Muscle of leg (tissue), 11 donors: Measurements from ENCODE around the gene CCDC61. TPM values are rescaled to one million over a fixed set of nuclear protein-coding genes. Genes with fewer than 3 reads are reported as not detected.

Experiments
- DNase-seq: peaks from one replicate; pipeline ENCODE4 v3.0.0; 2013
- H3K27ac ChIP-seq: one replicate; pipeline ENCODE4 v1.5.1; 2013; ENCODE audit warnings: mild to moderate bottlenecking, low read length, control low read depth
- H3K27me3 ChIP-seq: one replicate; pipeline ENCODE4 v1.6.1; 2013; ENCODE audit warnings: low read length; ENCODE audit not compliant: control insufficient read depth, insufficient read depth
- H3K36me3 ChIP-seq: one replicate; pipeline ENCODE4 v1.6.1; 2013; ENCODE audit warnings: low read length; ENCODE audit not compliant: control insufficient read depth, insufficient read depth
- H3K4me1 ChIP-seq: one replicate; pipeline ENCODE4 v1.6.1; 2013; ENCODE audit warnings: low read length; ENCODE audit not compliant: control insufficient read depth, insufficient read depth
- H3K4me3 ChIP-seq: one replicate; pipeline ENCODE4 v1.5.1; 2013; ENCODE audit warnings: low read length, control low read depth
- H3K9me3 ChIP-seq: replicated peaks from 2 replicates; pipeline ENCODE4 v1.6.1; 2013; ENCODE audit warnings: low read depth, low read length; ENCODE audit not compliant: control insufficient read depth
- WGBS: methylation state at CpG from one replicate; pipeline ENCODE4 v1.1.5; 2013; ENCODE audit warnings: missing lambda C conversion rate; ENCODE audit not compliant: insufficient coverage; 5-methylcytosine and 5-hydroxymethylcytosine counted together
- polyA plus RNA-seq, 8 donors: library from polyadenylated mRNA; unstranded; fragments of 120-200 nt; gene quantifications; one replicate each; pipeline versions ENCODE4 v1.2.1 to v1.2.3, GENCODE V29; 2013; ENCODE audit warnings: inconsistent platforms in 1 of 8, low replicate concordance in 1 of 8; ENCODE audit not compliant: insufficient read length in 8 of 8, insufficient read depth in 1 of 8
- total RNA-seq: library from RNA; stranded (reverse); fragments of 120-200 nt; gene quantifications from one replicate; pipeline ENCODE4 v1.2.4, GENCODE V29; 2013

CCDC61 gene
- total and polyA plus RNA-seq, 9 donors = 6.1 to 9.0 (median 6.8) TPM

GRCh38 chr19:46022061-46022430 lies 26.8 kb downstream of the CCDC61 start:
- Histone ChIP-seq H3K27me3 (peaks cover 26% of the 10 kb centered on the region), H3K4me3 (no peak overlapping the region), H3K4me1 (peaks cover under 1% of the 10 kb centered on the region), H3K27ac (no peak overlapping the region), H3K9me3 (no peaks in the 10 kb centered on the region), H3K36me3 (peaks cover 7% of the 10 kb centered on the region)
- WGBS = 40% methylated on average over 9 of the region's 12 CpGs
- DNase-seq = no peak

DNA sequence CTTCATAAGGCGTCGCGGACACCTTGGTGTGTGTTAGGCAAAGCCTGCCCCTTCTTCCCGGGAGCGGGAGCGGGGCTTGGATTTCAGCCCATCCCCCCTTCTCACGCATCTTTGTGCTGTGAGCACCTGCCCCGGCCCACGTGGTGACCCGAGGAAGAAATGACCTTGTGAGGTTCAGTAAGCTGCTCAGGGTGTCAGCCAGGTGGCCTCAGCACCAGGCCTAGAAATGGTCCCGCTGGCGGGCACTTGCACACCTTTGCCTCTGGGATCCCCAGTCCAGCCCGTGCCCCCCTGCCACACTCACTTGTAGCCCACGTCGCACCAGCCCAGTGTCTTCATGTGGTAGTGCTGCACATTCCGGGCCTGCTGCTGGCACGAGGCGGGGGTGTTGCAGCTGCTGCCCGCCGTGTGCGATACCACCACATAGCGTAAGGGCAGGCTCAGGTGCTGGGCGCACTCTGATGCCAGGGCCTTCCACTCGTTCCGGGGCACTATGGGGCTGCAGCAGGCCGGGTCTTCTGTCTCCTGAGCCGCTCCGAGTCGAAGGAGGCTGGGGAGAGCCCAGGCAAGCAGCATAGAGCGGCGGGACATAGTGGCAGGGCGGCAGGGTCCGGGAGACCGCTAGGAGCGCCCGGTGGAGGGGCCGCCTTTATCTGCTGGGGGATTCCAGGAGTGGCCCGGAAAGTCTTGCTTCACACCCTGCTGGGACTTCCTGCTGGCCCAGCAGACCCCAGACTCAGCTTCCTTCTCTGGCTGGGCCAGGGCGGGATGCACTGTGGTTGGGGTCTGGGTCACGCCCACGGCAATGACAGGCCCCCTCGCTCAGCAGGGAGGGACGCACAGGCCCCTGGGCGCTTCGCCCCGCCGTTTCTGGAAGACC lies 27.4 kb downstream of the CCDC61 start, which contains the start of gene PGLYRP1:
Gene PGLYRP1 (minus strand): TSS at position 623 of the 880 bp plus-strand sequence. CDS start 32 bp downstream, at position 591.
- Histone ChIP-seq H3K9me3 (no peaks in the 10 kb centered on the region), H3K4me3 (no peak within 1 kb of the TSS), H3K27me3 (peaks cover 26% of the 10 kb centered on the region), H3K4me1 (no peaks in the 10 kb centered on the region), H3K27ac (no peak within 1 kb of the TSS), H3K36me3 (peaks cover 5% of the 10 kb centered on the region)
- no peak for DNase-seq
- WGBS = 28% methylated on average over 43 of the region's 47 CpGs

- 47% methylated on average over 8 of the region's 11 CpGs for WGBS
- H3K27me3 ChIP-seq = peaks cover 26% of the 10 kb centered on the region
- H3K4me3 ChIP-seq = no peak overlapping the region
- H3K9me3 ChIP-seq = no peaks in the 10 kb centered on the region
- no peaks in the 10 kb centered on the region for H3K4me1 ChIP-seq
- no peak overlapping the region for H3K27ac ChIP-seq
- no peak for DNase-seq
- H3K36me3 ChIP-seq = peaks cover 3% of the 10 kb centered on the region
Measured at GRCh38 chr19:46023311-46023779, 28.1 kb downstream of the CCDC61 start.

GRCh38 chr19:46025835-46026234 lies 30.6 kb downstream of the CCDC61 start:
- peaks cover 26% of the 10 kb centered on the region for H3K27me3 ChIP-seq
- H3K9me3 ChIP-seq = no peaks in the 10 kb centered on the region
- DNase-seq = no peak
- peaks cover 5% of the 10 kb centered on the region for H3K4me1 ChIP-seq
- WGBS = 40% methylated on average over 1 of the region's 3 CpGs
- H3K36me3 ChIP-seq = no peaks in the 10 kb centered on the region
- no peak overlapping the region for H3K4me3 ChIP-seq
- no peak overlapping the region for H3K27ac ChIP-seq

DNA sequence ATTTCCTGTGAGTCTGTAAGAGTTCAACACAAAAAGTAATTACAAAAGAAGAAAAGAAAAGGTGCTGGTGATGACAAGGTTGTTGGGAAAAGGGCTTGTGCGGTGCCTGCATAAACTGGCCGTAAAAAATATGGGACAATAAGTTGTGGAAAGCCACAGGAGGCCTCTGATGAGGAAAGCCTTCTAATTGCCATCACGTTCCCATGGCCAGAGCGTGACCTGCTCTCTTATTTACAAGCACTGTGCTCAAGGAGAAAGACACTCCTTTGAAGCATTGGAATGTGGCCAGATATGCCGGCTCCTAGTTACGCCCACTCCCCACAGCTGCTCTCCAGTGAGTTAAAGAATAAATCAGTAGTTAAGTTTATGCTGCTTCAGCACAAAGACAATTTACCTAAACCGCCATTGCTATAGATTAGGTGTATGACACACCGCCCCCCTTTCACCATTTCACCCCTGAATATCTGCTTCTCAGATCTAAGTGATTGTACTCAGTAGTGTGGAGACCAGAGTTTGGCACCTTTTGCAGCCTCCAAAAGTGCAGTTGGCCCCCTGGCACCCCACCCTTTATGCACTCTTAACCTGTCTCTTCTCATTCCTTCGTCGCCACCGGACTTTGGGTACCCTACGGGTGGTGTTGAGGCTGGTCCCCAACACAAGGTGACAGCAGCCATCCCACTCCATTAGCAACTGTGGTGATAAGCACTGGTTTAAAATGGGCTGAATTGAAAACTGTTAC lies 35.7 kb downstream of the CCDC61 start:
- Histone ChIP-seq H3K36me3 (no peaks in the 10 kb centered on the region), H3K4me1 (peaks cover 34% of the 10 kb centered on the region), H3K27me3 (no peaks in the 10 kb centered on the region), H3K4me3 (no peak overlapping the region), H3K9me3 (no peaks in the 10 kb centered on the region), H3K27ac (peak overlapping the region; percentile 69)
- WGBS = 17% methylated on average over 1 of the region's 12 CpGs
- DNase-seq = peak; percentile 39

DNA sequence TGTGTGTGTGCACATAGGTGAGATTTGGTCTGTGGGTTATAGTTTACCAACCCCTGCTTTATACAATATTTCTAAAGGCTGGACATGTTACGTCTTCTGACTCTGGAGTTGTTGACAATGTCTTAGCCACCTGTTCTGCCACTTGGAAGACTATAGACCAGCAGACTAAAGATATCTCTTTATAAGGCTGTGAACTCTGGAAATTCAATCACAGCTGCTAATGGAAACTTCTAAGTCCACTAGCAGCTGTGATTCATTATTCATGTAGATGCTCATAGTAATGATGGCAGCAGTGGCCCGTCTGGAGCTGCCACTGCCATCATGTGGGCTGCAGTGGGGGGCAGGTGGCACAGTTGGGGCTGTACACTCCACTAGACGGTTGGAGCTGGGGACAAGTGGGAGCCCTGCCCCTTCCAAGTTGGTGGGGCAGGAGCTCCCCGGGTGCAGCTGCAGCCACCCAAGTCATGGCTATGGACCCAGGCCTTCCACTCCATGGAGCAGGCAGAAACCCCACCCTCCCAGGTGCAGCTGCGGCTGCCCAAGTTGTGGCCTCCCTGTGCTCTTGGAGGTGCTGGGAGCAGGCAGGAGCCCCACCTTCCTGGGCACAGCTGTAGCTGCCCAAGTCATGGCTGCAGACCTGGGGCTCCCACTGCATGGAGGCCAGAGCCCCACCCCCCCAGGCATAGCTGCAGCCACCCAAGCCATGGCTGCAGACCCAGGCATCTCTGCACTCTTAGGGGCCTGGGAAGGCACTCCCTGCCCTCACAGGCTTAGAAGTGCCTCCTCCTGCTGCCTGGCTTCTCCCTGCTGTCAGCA lies 36.7 kb downstream of the CCDC61 start:
- Histone ChIP-seq H3K4me3 (no peak overlapping the region), H3K4me1 (peaks cover 44% of the 10 kb centered on the region), H3K27me3 (no peaks in the 10 kb centered on the region), H3K27ac (peak overlapping the region; percentile 83), H3K36me3 (no peaks in the 10 kb centered on the region), H3K9me3 (no peaks in the 10 kb centered on the region)
- 62% methylated on average over 2 of the region's 5 CpGs for WGBS
- peak; percentile 85 for DNase-seq

DNA sequence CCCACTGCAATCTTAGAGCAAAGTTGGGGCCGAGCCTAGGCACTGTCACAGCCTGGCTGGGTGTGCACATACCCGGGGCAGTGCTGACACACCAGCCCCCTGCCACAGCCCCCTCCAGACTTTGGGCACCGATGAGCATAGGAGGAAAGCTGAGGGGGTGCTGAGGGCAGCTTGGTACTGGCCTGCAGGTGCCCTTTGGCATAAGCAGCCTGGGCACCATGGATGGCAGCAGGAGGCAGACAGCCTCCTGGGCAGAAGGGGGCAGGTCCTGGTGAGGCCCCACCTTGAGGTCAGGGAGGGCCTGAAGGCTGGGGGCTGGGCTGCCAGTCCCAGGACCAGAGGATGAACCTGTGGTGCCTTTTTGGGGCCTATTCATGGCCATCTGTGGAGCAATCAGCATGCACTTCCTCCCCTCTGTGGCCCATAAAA lies 37.3 kb downstream of the CCDC61 start:
- peak overlapping the region; percentile 83 for H3K27ac ChIP-seq
- H3K4me3 ChIP-seq = no peak overlapping the region
- no peaks in the 10 kb centered on the region for H3K27me3 ChIP-seq
- no peaks in the 10 kb centered on the region for H3K9me3 ChIP-seq
- peaks cover 48% of the 10 kb centered on the region for H3K4me1 ChIP-seq
- DNase-seq = no peak
- no peaks in the 10 kb centered on the region for H3K36me3 ChIP-seq
- no CpG with 5 or more reads among the region's 3 CpGs for WGBS

DNA sequence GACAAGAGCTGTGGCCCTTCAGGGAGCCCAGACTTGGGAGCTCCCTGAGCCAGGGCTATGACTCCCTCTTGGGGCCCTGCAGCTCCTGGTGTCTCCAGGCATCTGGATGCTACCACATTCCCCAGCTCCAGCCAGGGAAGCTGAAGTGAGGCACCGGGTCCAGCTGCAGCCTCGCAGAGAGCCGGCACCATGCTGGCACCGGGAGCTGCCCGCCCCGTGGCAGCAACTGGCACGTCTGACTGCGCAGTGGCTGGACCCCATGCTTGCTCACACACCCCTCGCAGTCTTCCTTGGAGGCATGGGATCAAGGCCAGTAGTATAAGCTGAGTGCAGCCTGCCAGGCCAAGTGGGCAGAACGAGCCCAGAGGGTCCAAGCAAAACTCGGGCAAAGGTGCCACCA lies 38.1 kb downstream of the CCDC61 start:
- 88% methylated on average over 8 of the region's 11 CpGs for WGBS
- Histone ChIP-seq H3K27me3 (no peaks in the 10 kb centered on the region), H3K36me3 (no peaks in the 10 kb centered on the region), H3K9me3 (no peaks in the 10 kb centered on the region), H3K4me1 (peaks cover 48% of the 10 kb centered on the region), H3K4me3 (no peak overlapping the region), H3K27ac (no peak overlapping the region)
- no peak for DNase-seq

- WGBS = 69% methylated on average over 3 of the region's 6 CpGs
- H3K9me3 ChIP-seq = no peaks in the 10 kb centered on the region
- no peaks in the 10 kb centered on the region for H3K27me3 ChIP-seq
- peaks cover 46% of the 10 kb centered on the region for H3K4me1 ChIP-seq
- peak overlapping the region; percentile 62 for H3K27ac ChIP-seq
- no peak for DNase-seq
- H3K36me3 ChIP-seq = no peaks in the 10 kb centered on the region
- no peak overlapping the region for H3K4me3 ChIP-seq
Measured at GRCh38 chr19:46035546-46035945, 40.3 kb downstream of the CCDC61 start.
